Nephron progenitor cell (in vitro differentiated cells): Measurements from ENCODE around the gene PAGE2.
A peak's percentile ranks its signal among the peaks of the same experiment; 100 is the strongest.

Experiments
- DNase-seq: peaks from one replicate; pipeline ENCODE4 v3.0.0; 2021
- H3K27ac Mint-ChIP-seq: 2 replicates; pipeline ENCODE4 v1.8.0; 2021; ENCODE audit warnings: mild to moderate bottlenecking, moderate library complexity, mixed read lengths
- H3K27me3 Mint-ChIP-seq: 2 replicates; pipeline ENCODE4 v1.8.0; 2021; ENCODE audit warnings: mild to moderate bottlenecking, low read depth, mixed read lengths; ENCODE audit not compliant: poor library complexity
- H3K36me3 Mint-ChIP-seq: 2 replicates; pipeline ENCODE4 v1.8.0; 2021; ENCODE audit warnings: low read depth, mixed read lengths
- H3K4me1 Mint-ChIP-seq: 2 replicates; pipeline ENCODE4 v1.8.0; 2021; ENCODE audit warnings: mixed read lengths
- H3K4me3 Mint-ChIP-seq: 2 replicates; pipeline ENCODE4 v1.8.0; 2021; ENCODE audit warnings: mild to moderate bottlenecking, moderate library complexity, mixed read lengths
- H3K9me3 Mint-ChIP-seq: 2 replicates; pipeline ENCODE4 v1.8.0; 2021; ENCODE audit warnings: mild to moderate bottlenecking, moderate library complexity, mixed read lengths
- TF ChIP-seq, protein P1 (sequence below): fragments of 200-600 bp; sonication (generic); IDR thresholded peaks from 2 replicates; pipeline ENCODE4 v1.5.0; 2021; ENCODE audit warnings: antibody characterized with exemption

PAGE2 gene

DNA sequence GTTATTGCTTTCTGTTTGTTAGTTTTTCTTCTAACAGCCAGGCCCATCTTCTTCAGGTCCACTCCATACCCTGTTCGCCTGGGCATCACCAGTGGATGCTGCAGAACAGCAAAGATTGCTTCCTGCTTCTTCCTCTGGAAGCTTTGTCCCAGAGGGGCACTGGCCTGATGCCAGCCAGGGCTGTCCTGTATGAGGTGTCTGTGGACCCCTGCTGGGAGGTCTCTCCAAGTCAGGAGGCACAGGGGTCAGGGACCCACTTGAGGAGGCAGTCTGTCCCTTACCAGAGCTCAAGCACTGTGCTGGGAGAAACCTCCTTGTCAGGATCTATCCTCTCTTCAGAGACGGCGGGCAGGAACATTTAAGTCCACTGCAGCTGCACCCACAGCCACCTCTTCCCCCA is 16.5 kb upstream of the PAGE2 start:
- DNase-seq = no peak
- no peak overlapping the region for H3K4me3 Mint-ChIP-seq
- peaks cover 75% of the 10 kb centered on the region for H3K9me3 Mint-ChIP-seq
- H3K36me3 Mint-ChIP-seq = no peaks in the 10 kb centered on the region
- no peaks in the 10 kb centered on the region for H3K4me1 Mint-ChIP-seq
- TF ChIP-seq, protein P1, sequence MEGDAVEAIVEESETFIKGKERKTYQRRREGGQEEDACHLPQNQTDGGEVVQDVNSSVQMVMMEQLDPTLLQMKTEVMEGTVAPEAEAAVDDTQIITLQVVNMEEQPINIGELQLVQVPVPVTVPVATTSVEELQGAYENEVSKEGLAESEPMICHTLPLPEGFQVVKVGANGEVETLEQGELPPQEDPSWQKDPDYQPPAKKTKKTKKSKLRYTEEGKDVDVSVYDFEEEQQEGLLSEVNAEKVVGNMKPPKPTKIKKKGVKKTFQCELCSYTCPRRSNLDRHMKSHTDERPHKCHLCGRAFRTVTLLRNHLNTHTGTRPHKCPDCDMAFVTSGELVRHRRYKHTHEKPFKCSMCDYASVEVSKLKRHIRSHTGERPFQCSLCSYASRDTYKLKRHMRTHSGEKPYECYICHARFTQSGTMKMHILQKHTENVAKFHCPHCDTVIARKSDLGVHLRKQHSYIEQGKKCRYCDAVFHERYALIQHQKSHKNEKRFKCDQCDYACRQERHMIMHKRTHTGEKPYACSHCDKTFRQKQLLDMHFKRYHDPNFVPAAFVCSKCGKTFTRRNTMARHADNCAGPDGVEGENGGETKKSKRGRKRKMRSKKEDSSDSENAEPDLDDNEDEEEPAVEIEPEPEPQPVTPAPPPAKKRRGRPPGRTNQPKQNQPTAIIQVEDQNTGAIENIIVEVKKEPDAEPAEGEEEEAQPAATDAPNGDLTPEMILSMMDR = no peak
- peaks cover 4% of the 10 kb centered on the region for H3K27me3 Mint-ChIP-seq
- no peak overlapping the region for H3K27ac Mint-ChIP-seq

DNA sequence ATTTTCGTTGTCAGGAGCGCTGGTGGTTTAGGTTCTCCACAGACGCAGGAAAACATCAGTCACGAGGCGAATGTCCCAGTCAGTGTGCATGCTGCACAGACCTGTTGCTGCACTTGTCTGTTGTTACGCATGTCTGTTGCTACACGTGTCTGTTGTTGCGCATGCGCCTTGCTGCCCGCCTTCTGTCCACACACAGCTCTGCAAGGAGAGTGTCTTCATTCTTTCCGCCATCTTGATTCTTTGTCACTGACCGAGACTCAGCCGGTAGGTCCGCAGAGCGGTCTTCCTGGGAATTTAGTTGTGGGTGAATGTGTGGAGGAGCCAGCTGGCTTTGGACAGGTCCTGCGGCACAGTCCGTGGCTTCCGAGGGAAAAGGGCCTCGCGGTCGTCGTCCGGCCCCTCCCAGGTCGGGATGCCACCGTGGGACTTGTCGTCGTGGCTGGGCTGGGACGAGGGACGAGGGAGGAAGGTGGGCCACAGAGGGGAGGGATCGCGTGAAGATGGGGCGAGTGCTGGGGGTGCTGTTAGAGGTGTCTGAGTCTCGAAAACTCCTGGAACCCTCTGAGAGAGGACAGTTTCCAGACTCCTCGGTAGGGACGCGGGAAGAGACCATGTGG is 13.9 kb upstream of the PAGE2 start, which contains the start of gene PAGE2B:
Gene PAGE2B, plus strand, starts transcription at position 180 of the 617 bp plus-strand sequence. CDS start 1,012 bp downstream, outside the sequence.
- H3K27me3 Mint-ChIP-seq = peaks cover 4% of the 10 kb centered on the region

DNA sequence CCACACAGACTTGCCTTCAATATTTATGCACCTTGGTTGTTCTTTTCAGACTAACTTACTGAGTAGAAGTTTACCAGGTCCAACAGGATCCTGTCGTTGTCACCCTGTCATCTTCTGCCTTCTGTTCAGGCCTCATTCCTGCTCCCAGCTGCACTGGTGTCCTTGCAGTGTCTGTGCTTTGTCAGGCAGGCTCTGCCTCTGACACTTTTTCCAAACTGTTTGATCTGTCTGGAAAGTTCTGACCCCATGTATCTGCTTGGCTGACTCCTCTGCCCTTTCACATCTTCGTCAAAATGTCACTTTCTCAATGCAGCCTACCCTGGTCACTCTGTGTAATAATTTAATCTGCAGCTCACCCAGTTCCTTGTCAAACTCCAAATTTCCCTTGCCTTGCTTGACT is 9.9 kb downstream of the PAGE2 start:
- Mint-ChIP-seq H3K4me3 (no peak overlapping the region), H3K36me3 (no peaks in the 10 kb centered on the region), H3K27ac (peak overlapping the region; percentile 80), H3K4me1 (peaks cover 6% of the 10 kb centered on the region), H3K9me3 (peaks cover 34% of the 10 kb centered on the region), H3K27me3 (peaks cover 9% of the 10 kb centered on the region)
- TF ChIP-seq, protein P1 = no peak
- DNase-seq = no peak

More for the DNA sequence above, 13.9 kb upstream of the PAGE2 start, which contains the start of gene PAGE2B:
- Mint-ChIP-seq H3K9me3 (peaks cover 53% of the 10 kb centered on the region), H3K4me1 (no peaks in the 10 kb centered on the region), H3K36me3 (no peaks in the 10 kb centered on the region), H3K27ac (no peak within 1 kb of the TSS), H3K4me3 (no peak within 1 kb of the TSS)
- TF ChIP-seq, protein P1 = no peak
- no peak for DNase-seq

DNA sequence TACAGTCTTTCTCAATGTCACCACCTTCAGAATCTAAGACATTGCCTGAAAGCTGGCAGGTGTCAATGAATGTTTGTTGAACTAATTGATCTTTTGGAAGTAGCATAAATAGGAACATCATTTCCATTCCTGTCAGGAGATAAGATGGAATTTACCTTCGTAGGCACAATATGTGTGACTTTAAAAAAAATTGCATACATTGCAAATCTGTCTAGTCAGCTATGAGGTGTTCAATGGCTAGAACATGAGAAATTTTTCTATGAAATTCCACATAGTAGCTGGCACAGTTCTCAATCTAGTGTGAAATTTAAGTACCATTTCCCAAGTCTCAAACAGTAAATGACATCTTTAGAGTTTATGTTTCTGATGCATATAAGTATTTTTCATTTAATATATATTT is 10.3 kb downstream of the PAGE2 start:
- DNase-seq = no peak
- Mint-ChIP-seq H3K27me3 (peaks cover 9% of the 10 kb centered on the region), H3K9me3 (peaks cover 38% of the 10 kb centered on the region), H3K36me3 (no peaks in the 10 kb centered on the region), H3K4me1 (peaks cover 6% of the 10 kb centered on the region), H3K27ac (no peak overlapping the region), H3K4me3 (no peak overlapping the region)
- TF ChIP-seq, protein P1 = no peak

DNA sequence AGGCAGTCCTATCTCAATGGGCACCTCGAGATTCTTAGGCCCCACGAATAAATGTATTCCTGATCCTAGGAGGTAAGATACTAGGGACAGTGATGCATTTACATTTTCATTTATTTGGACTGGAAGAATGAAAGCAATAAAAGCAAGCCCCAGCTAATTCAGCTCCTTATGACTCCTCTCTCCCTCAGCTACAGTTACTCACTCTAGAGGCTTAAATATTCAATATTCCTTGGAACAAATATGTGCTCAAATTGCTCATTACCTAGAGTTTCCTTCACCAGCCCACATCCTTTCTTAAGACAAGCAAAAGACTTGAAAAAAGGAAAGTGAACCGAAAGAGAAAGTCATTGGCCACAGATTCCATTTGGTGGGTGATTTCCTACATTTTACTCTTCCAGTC is 13.9 kb downstream of the PAGE2 start:
- TF ChIP-seq, protein P1 = no peak
- H3K4me3 Mint-ChIP-seq = no peak overlapping the region
- H3K36me3 Mint-ChIP-seq = no peaks in the 10 kb centered on the region
- DNase-seq = no peak
- peaks cover 6% of the 10 kb centered on the region for H3K4me1 Mint-ChIP-seq
- peaks cover 8% of the 10 kb centered on the region for H3K27me3 Mint-ChIP-seq
- H3K27ac Mint-ChIP-seq = no peak overlapping the region
- peaks cover 36% of the 10 kb centered on the region for H3K9me3 Mint-ChIP-seq

DNA sequence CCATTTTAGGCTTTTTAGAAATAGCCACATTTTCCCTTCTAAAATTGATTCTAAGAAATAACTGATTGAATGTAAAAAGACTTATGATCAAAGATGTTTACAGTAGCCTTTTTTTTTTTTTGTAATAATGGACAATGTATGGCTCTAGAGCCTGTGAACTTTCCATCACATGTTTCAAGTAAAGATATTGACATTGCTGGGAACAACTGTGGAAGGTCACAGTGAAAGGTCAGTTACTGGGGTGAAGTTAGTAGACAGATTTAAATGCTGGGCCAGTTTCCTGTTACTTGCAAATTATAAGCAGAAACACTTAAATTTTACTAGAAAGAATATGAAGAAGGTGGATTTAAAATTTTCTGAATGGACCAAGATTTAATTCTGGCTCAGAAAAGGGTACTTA is 18.4 kb downstream of the PAGE2 start:
- H3K9me3 Mint-ChIP-seq = peaks cover 42% of the 10 kb centered on the region
- H3K4me1 Mint-ChIP-seq = no peaks in the 10 kb centered on the region
- H3K27me3 Mint-ChIP-seq = peaks cover 4% of the 10 kb centered on the region
- TF ChIP-seq, protein P1 = no peak
- DNase-seq = no peak
- no peaks in the 10 kb centered on the region for H3K36me3 Mint-ChIP-seq
- no peak overlapping the region for H3K4me3 Mint-ChIP-seq
- no peak overlapping the region for H3K27ac Mint-ChIP-seq
